Measurements from ENCODE around the gene RANBP10. TPM values are rescaled to one million over a fixed set of nuclear protein-coding genes. Genes with fewer than 3 reads are reported as not detected.

The RANBP10 gene
- total RNA-seq, 1 experiment from 2014 or later: 13.4 TPM

DNA sequence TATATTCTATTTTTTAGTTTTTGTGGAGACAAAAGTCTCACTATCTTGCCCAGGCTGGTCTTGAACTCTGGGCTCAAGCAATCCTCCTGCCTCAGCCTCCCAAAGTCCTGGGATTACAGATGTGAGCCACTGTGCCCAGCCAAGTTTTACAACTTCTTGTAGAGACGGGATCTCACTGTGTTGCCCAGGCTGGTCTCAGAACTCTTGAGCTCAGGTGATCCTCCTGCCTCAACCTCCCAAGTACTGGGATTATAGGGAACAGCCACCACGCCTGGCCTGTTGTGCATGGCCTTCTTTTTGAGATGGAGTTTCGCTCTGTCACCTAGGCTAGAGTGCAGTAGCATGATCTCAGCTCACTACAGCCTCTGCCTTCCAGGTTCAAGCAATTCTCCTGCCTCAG is 47.3 kb upstream of the RANBP10 start:
- POLR2A ChIA-PET: no interaction called here
- no peaks in the 10 kb centered on the region; the same call in 1 of the 2 replicates for H3K36me3 ChIP-seq (ENCODE audit: control insufficient read depth, insufficient read depth, low read length)
- no peak overlapping the region for H3K4me3 ChIP-seq (ENCODE audit: low read depth in 2 of 2, low read length in 2 of 2)
- intact Hi-C loops (cut with micrococcal nuclease; ENCODE audit: unreplicated experiment): no loop called here
- no peak for TF ChIP-seq POLR2AphosphoS5 (IDR thresholded peaks at IDR 0.05; ENCODE audit: low read depth, low read length)
- TF ChIP-seq TCF7L2 (IDR thresholded peaks at IDR 0.05; ENCODE audit: low read depth, low read length): no peak
- TF ChIP-seq SIN3A (IDR thresholded peaks at IDR 0.05; ENCODE audit: borderline replicate concordance, insufficient read depth, low read depth, low read length): no peak
- TF ChIP-seq, protein P1, sequence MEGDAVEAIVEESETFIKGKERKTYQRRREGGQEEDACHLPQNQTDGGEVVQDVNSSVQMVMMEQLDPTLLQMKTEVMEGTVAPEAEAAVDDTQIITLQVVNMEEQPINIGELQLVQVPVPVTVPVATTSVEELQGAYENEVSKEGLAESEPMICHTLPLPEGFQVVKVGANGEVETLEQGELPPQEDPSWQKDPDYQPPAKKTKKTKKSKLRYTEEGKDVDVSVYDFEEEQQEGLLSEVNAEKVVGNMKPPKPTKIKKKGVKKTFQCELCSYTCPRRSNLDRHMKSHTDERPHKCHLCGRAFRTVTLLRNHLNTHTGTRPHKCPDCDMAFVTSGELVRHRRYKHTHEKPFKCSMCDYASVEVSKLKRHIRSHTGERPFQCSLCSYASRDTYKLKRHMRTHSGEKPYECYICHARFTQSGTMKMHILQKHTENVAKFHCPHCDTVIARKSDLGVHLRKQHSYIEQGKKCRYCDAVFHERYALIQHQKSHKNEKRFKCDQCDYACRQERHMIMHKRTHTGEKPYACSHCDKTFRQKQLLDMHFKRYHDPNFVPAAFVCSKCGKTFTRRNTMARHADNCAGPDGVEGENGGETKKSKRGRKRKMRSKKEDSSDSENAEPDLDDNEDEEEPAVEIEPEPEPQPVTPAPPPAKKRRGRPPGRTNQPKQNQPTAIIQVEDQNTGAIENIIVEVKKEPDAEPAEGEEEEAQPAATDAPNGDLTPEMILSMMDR (IDR thresholded peaks at IDR 0.05): no peak
- TF ChIP-seq, protein P2, sequence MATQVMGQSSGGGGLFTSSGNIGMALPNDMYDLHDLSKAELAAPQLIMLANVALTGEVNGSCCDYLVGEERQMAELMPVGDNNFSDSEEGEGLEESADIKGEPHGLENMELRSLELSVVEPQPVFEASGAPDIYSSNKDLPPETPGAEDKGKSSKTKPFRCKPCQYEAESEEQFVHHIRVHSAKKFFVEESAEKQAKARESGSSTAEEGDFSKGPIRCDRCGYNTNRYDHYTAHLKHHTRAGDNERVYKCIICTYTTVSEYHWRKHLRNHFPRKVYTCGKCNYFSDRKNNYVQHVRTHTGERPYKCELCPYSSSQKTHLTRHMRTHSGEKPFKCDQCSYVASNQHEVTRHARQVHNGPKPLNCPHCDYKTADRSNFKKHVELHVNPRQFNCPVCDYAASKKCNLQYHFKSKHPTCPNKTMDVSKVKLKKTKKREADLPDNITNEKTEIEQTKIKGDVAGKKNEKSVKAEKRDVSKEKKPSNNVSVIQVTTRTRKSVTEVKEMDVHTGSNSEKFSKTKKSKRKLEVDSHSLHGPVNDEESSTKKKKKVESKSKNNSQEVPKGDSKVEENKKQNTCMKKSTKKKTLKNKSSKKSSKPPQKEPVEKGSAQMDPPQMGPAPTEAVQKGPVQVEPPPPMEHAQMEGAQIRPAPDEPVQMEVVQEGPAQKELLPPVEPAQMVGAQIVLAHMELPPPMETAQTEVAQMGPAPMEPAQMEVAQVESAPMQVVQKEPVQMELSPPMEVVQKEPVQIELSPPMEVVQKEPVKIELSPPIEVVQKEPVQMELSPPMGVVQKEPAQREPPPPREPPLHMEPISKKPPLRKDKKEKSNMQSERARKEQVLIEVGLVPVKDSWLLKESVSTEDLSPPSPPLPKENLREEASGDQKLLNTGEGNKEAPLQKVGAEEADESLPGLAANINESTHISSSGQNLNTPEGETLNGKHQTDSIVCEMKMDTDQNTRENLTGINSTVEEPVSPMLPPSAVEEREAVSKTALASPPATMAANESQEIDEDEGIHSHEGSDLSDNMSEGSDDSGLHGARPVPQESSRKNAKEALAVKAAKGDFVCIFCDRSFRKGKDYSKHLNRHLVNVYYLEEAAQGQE (IDR thresholded peaks at IDR 0.05; ENCODE audit: insufficient read depth in 1 of 2, low read depth in 2 of 2, low read length in 1 of 2): no peak
- H3K4me1 ChIP-seq (ENCODE audit: control insufficient read depth, insufficient read depth, low read length): peaks cover 15% of the 10 kb centered on the region
- CTCF ChIA-PET: no interaction called here
- no peak overlapping the region for H3K27ac ChIP-seq (ENCODE audit: low read length)
- no peak for DNase-seq (ENCODE audit: low read depth, low spot score)
- H3K9me3 ChIP-seq (ENCODE audit: control insufficient read depth, insufficient read depth, low read depth, low read length): no peaks in the 10 kb centered on the region
- no peak for ATAC-seq
- BruUV-seq (replicated peaks): no TSS peak
- in situ Hi-C loops (cut with HindIII; ENCODE audit: low pct_unique_long_range_greater_than_20kb, low sequenced_read_pairs): no loop called here
- H3K27me3 ChIP-seq (ENCODE audit: control insufficient read depth, insufficient read depth, low read length): no peaks in the 10 kb centered on the region

DNA sequence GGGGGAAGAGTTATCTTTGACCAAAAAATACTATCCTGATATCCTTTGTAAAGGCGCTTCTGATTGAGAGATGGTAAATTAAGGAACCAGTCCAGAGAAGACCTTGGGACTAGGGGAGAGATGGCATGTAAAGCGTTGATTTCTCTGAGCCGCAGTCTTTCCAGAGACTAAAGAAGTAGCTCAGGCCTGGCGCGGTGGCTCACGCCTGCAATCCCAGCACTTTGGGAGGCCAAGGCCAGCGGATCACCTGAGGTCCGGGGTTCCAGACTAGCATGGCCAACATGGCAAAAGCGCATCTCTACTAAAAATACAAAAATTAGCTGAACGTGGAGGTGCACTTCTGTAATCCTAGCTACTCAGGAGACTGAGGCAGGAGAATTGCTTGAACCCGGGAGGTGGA is 41.8 kb upstream of the RANBP10 start:
- Histone ChIP-seq H3K36me3 (ENCODE audit: control insufficient read depth, insufficient read depth, low read length) (no peaks in the 10 kb centered on the region; the same call in none of the 2 replicates), H3K27me3 (ENCODE audit: control insufficient read depth, insufficient read depth, low read length) (no peaks in the 10 kb centered on the region), H3K9me3 (ENCODE audit: control insufficient read depth, insufficient read depth, low read depth, low read length) (no peaks in the 10 kb centered on the region), H3K4me3 (ENCODE audit: low read depth in 2 of 2, low read length in 2 of 2) (peak overlapping the region; percentile 85 to 92), H3K27ac (ENCODE audit: low read length) (peak overlapping the region; percentile 72), H3K4me1 (ENCODE audit: control insufficient read depth, insufficient read depth, low read length) (peaks cover 26% of the 10 kb centered on the region)
- CTCF ChIA-PET: no interaction called here
- DNase-seq (ENCODE audit: low read depth, low spot score): no peak
- POLR2A ChIA-PET: no interaction called here
- TF ChIP-seq, protein P1 (IDR thresholded peaks at IDR 0.05): no peak
- TF ChIP-seq TCF7L2 (IDR thresholded peaks at IDR 0.05; ENCODE audit: low read depth, low read length) (no peak), SIN3A (IDR thresholded peaks at IDR 0.05; ENCODE audit: borderline replicate concordance, insufficient read depth, low read depth, low read length) (no peak), POLR2AphosphoS5 (IDR thresholded peaks at IDR 0.05; ENCODE audit: low read depth, low read length) (no peak)
- TF ChIP-seq, protein P2 (IDR thresholded peaks at IDR 0.05; ENCODE audit: insufficient read depth in 1 of 2, low read depth in 2 of 2, low read length in 1 of 2): no peak
- in situ Hi-C loops (cut with HindIII; ENCODE audit: low pct_unique_long_range_greater_than_20kb, low sequenced_read_pairs) (no loop called here), intact Hi-C loops (cut with micrococcal nuclease; ENCODE audit: unreplicated experiment) (no loop called here)
- BruUV-seq (replicated peaks): no TSS peak
- ATAC-seq: no peak
